ENCODE measurements around the gene PRSS2. TPM values are rescaled to one million over a fixed set of nuclear protein-coding genes. Genes with fewer than 3 reads are reported as not detected.

The PRSS2 gene
- total and polyA plus RNA-seq, 9 of the 15 experiments (the other 6 are each of a cell fraction or from before 2014, with no cell fraction given) = 1.3 to 23.9 (median 3.8) TPM

DNA sequence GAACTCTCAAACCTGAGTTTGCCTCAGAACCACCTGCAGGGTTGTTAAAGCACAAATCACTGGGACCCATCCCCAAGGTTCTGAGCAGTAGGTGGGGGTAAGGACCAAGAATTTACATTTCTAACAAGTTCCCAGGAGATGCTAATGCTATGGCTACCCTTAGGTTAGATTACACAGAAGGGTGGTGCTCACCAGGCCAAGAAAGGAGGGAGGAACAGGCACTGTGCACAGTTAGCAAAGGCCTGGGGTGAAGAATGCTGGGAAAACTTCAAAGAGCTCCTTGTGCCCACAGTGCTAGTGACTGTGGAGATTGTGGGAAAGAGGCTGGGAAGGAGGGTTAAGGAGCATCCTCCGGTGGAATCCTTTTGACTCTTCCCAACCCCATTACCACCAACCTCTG, 8.7 kb upstream of the PRSS2 start:
- no peak for ATAC-seq
- H3K27ac ChIP-seq (ENCODE audit: extremely low read depth, low read depth, low read length) = no peak overlapping the region
- WGBS (ENCODE audit: insufficient coverage, low coverage, missing lambda C conversion rate) = 0% methylated on average over 1 of the region's 1 CpG
- TF ChIP-seq TBP (optimal IDR thresholded peaks at IDR 0.05; ENCODE audit: low read depth, low read length) (no peak), ZZZ3 (IDR thresholded peaks at IDR 0.05) (no peak), BMI1 (IDR thresholded peaks at IDR 0.05; ENCODE audit: low read length) (no peak), MTF1 (CRISPR knock-in tag; IDR thresholded peaks at IDR 0.05; ENCODE audit: borderline replicate concordance) (no peak), MTA3 (IDR thresholded peaks at IDR 0.05; ENCODE audit: borderline replicate concordance) (no peak), ZNF79 (CRISPR knock-in tag; IDR thresholded peaks at IDR 0.05; ENCODE audit: low read depth) (no peak), ILF3 (IDR thresholded peaks at IDR 0.05; ENCODE audit: borderline replicate concordance) (no peak), POLR2G (IDR thresholded peaks at IDR 0.05; ENCODE audit: low read depth, low read length) (no peak), ELF2 (CRISPR knock-in tag; IDR thresholded peaks at IDR 0.05) (no peak)
- TF ChIP-seq, protein P1, sequence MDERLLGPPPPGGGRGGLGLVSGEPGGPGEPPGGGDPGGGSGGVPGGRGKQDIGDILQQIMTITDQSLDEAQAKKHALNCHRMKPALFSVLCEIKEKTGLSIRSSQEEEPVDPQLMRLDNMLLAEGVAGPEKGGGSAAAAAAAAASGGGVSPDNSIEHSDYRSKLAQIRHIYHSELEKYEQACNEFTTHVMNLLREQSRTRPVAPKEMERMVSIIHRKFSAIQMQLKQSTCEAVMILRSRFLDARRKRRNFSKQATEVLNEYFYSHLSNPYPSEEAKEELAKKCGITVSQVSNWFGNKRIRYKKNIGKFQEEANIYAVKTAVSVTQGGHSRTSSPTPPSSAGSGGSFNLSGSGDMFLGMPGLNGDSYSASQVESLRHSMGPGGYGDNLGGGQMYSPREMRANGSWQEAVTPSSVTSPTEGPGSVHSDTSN (CRISPR knock-in tag; IDR thresholded peaks at IDR 0.05; ENCODE audit: low read depth) = no peak
- TF ChIP-seq, protein P1 (tag; conservative IDR thresholded peaks at IDR 0.05; ENCODE audit: low read depth) = no peak
- TF ChIP-seq, protein P2, sequence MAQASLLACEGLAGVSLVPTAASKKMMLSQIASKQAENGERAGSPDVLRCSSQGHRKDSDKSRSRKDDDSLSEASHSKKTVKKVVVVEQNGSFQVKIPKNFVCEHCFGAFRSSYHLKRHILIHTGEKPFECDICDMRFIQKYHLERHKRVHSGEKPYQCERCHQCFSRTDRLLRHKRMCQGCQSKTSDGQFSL (CRISPR knock-in tag; IDR thresholded peaks at IDR 0.05) = no peak
- TF ChIP-seq, protein P2 (tag; IDR thresholded peaks at IDR 0.05) = no peak
- TF ChIP-seq, protein P3, sequence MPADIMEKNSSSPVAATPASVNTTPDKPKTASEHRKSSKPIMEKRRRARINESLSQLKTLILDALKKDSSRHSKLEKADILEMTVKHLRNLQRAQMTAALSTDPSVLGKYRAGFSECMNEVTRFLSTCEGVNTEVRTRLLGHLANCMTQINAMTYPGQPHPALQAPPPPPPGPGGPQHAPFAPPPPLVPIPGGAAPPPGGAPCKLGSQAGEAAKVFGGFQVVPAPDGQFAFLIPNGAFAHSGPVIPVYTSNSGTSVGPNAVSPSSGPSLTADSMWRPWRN (IDR thresholded peaks at IDR 0.05; ENCODE audit: low read depth) = no peak
- TF ChIP-seq, protein P4, sequence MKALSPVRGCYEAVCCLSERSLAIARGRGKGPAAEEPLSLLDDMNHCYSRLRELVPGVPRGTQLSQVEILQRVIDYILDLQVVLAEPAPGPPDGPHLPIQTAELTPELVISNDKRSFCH (CRISPR knock-in tag; IDR thresholded peaks at IDR 0.05) = no peak
- TF ChIP-seq, protein P4 (tag; IDR thresholded peaks at IDR 0.05) = no peak
- TF ChIP-seq, protein P5, sequence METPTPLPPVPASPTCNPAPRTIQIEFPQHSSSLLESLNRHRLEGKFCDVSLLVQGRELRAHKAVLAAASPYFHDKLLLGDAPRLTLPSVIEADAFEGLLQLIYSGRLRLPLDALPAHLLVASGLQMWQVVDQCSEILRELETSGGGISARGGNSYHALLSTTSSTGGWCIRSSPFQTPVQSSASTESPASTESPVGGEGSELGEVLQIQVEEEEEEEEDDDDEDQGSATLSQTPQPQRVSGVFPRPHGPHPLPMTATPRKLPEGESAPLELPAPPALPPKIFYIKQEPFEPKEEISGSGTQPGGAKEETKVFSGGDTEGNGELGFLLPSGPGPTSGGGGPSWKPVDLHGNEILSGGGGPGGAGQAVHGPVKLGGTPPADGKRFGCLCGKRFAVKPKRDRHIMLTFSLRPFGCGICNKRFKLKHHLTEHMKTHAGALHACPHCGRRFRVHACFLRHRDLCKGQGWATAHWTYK (CRISPR knock-in tag; IDR thresholded peaks at IDR 0.05) = no peak

More for the DNA sequence above, 8.7 kb upstream of the PRSS2 start:
- in situ Hi-C loops (cut with MboI) (no loop called here), intact Hi-C loops (cut with micrococcal nuclease) (no loop called here)
- H3K4me1 ChIP-seq (replicated peaks in 1 of 2; ENCODE audit: control insufficient read depth in 2 of 2, insufficient read depth in 2 of 2, low read length in 2 of 2) = peaks cover 0 to 4% of the 10 kb centered on the region in 2 experiments; a peak in 1 of 5 replicates
- H3K36me3 ChIP-seq (ENCODE audit: control insufficient read depth, insufficient read depth, low read length) = no peaks in the 10 kb centered on the region
- H2AFZ ChIP-seq (ENCODE audit: low read depth, low read length) = no peak overlapping the region
- H3K79me2 ChIP-seq (ENCODE audit: control insufficient read depth, insufficient read depth, low read length) = no peaks in the 10 kb centered on the region
- BruUV-seq (replicated peaks) = no TSS peak
- H3K4me3 ChIP-seq = no peak overlapping the region
- CTCF ChIA-PET (ENCODE audit: low intra/inter-chr PET ratio) = no interaction called here
- POLR2A ChIA-PET = interaction anchor here (1.3 kb wide), 1 partner anchor 9 kb away, joined by 4 read pairs; the partner anchor contains the start of gene PRSS2
- peaks cover 0 to 5% of the 10 kb centered on the region in 2 experiments; a peak in 2 of 5 replicates for H3K27me3 ChIP-seq (ENCODE audit: control insufficient read depth in 2 of 2, insufficient read depth in 2 of 2, low read length in 2 of 2)
- H3K9ac ChIP-seq (ENCODE audit: insufficient read depth in 1 of 2, low read depth in 2 of 2, low read length in 2 of 2) = no peak overlapping the region
- H3K9me1 ChIP-seq (ENCODE audit: control insufficient read depth, insufficient read depth, low read length) = no peaks in the 10 kb centered on the region
- DNase-seq (ENCODE audit: extremely low read depth in 1 of 4, low spot score in 3 of 4) = no peak
- no peaks in the 10 kb centered on the region for H3K9me3 ChIP-seq (replicated peaks; ENCODE audit: control insufficient read depth, insufficient read depth, low read depth, low read length)
- no peak for FAIRE-seq
- no peak overlapping the region for H3K4me2 ChIP-seq (ENCODE audit: insufficient read depth, low read length)
- H4K20me1 ChIP-seq (replicated peaks; ENCODE audit: control insufficient read depth, insufficient read depth, low read length) = no peaks in the 10 kb centered on the region

All from K562 (cell line).